ENCODE data around the gene CHRNB4.

CHRNB4 gene

DNA sequence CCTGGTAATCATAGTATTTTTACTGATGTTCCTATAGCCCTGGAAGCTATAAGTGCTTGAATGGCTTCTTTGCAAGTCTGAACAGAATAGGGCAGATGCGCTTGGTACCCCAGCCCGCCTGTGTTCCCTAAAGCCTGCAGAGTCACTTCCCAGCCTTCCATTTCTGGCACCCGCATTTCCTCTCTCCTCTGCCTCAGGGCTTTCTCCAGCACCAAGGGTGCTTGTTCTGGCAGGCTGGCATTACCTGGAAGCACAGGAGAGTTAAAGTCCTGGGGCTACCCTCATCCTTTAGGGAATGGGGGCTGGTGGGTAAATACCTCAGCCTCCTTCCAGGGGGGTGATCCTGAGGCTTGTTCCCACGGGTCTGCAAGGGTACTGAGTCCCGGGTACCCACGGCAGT lies 12.8 kb downstream of the CHRNB4 start:
- TF ChIP-seq, protein P1, sequence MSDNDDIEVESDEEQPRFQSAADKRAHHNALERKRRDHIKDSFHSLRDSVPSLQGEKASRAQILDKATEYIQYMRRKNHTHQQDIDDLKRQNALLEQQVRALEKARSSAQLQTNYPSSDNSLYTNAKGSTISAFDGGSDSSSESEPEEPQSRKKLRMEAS (IDR thresholded peaks at IDR 0.05; ENCODE audit: low read depth, low read length): no peak
- no peak for TF ChIP-seq POLR2A (IDR thresholded peaks at IDR 0.05; ENCODE audit: extremely low read depth, insufficient read length)
- TF ChIP-seq MYC (IDR thresholded peaks at IDR 0.05; ENCODE audit: low read depth, low read length): no peak
- TF ChIP-seq, protein P2, sequence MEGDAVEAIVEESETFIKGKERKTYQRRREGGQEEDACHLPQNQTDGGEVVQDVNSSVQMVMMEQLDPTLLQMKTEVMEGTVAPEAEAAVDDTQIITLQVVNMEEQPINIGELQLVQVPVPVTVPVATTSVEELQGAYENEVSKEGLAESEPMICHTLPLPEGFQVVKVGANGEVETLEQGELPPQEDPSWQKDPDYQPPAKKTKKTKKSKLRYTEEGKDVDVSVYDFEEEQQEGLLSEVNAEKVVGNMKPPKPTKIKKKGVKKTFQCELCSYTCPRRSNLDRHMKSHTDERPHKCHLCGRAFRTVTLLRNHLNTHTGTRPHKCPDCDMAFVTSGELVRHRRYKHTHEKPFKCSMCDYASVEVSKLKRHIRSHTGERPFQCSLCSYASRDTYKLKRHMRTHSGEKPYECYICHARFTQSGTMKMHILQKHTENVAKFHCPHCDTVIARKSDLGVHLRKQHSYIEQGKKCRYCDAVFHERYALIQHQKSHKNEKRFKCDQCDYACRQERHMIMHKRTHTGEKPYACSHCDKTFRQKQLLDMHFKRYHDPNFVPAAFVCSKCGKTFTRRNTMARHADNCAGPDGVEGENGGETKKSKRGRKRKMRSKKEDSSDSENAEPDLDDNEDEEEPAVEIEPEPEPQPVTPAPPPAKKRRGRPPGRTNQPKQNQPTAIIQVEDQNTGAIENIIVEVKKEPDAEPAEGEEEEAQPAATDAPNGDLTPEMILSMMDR (IDR thresholded peaks at IDR 0.05; ENCODE audit: low read depth, low read length): no peak
- H3K4me3 ChIP-seq (ENCODE audit: low read depth, low read length): no peak overlapping the region
- no peak for DNase-seq (ENCODE audit: low read depth)

DNA sequence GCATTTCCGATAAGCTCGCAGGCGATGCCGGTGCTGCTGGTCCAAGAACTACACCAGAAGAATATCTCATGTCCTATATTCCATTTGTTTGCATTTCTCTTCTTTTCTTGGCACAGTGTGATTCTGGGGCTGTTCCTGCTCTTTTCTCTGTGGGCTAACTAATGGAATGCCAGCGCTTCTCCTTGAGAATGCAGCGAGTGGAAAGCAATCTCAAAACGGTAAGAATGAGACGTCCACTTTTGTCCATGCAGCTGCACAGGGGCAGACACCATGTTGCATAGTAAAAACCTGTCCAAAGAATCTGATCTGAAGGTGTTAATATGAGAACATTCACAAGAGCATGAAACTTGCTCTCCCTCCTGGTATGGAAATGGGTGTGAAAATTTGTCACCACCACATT lies 13.7 kb downstream of the CHRNB4 start:
- no peak for DNase-seq (ENCODE audit: low read depth)
- no peak overlapping the region for H3K4me3 ChIP-seq (ENCODE audit: low read depth, low read length)
- TF ChIP-seq, protein P1 (IDR thresholded peaks at IDR 0.05; ENCODE audit: low read depth, low read length): no peak
- no peak for TF ChIP-seq MYC (IDR thresholded peaks at IDR 0.05; ENCODE audit: low read depth, low read length)
- TF ChIP-seq, protein P2 (IDR thresholded peaks at IDR 0.05; ENCODE audit: low read depth, low read length): no peak

DNA sequence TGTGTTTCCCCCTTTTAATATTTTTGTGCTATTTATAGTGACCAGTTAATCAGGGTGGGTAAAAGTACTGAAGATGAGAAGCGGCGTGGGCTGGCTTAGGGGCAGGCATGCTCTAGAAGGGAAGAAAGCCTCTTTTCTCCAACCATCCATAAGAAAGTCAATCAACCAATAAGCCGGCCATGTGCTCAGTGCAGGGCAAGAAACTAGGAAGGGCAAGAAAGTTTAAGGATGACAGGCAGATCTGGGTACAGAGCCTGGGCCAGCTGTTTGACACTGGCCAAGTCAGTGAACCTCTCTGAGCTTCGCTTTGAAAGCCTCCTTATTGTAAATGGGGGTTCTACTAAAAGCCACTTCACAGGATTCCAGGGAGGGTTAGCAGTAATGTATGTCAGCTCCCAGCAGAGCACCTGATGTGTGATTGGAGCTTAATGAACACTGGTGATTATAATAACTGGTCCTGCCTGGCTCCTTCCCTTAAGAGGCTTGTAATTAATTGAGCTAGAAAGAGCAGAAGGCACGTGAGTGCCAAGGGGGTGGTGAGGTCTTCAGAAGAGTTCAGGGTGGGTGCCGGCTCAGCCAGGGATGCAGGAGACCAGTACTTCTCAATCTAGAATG lies 14.5 kb downstream of the CHRNB4 start:
- DNase-seq (ENCODE audit: low read depth): no peak
- no peak overlapping the region for H3K4me3 ChIP-seq (ENCODE audit: low read depth, low read length)
- TF ChIP-seq MYC (IDR thresholded peaks at IDR 0.05; ENCODE audit: low read depth, low read length): no peak
- TF ChIP-seq POLR2A (IDR thresholded peaks at IDR 0.05; ENCODE audit: extremely low read depth, insufficient read length): no peak
- TF ChIP-seq, protein P2 (IDR thresholded peaks at IDR 0.05; ENCODE audit: low read depth, low read length): no peak
- TF ChIP-seq, protein P1 (IDR thresholded peaks at IDR 0.05; ENCODE audit: low read depth, low read length): no peak

DNA sequence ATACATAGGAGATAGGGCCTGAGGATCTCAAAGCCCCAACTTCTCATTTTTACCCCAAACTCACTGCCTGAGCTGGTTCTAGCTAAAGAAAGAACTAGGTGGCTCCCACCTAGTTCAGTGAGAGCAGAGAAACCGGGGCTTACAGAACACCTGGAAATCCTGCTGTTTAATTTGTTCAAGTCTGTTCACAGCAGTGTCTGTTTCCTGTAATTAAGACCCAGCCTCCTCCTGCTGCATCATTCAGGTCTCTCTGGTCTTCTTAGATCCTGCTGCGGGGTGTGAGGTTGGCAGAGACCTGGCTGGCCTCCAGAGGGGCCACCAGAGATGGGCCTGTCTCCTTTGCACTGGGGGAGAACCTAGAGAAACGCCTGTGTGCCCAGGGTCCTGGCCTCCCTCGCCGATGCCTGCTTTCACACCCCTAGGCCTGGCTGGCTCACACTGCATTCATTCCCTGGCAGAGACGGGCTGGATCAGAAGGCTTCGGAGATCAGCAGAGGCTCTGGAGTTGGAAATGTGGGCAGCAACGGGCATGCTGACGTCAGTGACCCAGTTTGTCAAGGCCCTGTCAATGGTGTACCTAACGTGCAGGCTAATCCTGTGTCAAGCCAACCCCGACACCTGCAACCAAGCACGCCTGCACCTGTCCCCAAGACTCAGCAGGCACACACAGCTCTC lies 15.3 kb downstream of the CHRNB4 start:
- no peak for DNase-seq (ENCODE audit: low read depth)
- TF ChIP-seq POLR2A (IDR thresholded peaks at IDR 0.05; ENCODE audit: extremely low read depth, insufficient read length): no peak
- no peak for TF ChIP-seq MYC (IDR thresholded peaks at IDR 0.05; ENCODE audit: low read depth, low read length)
- TF ChIP-seq, protein P1 (IDR thresholded peaks at IDR 0.05; ENCODE audit: low read depth, low read length): no peak
- TF ChIP-seq, protein P2 (IDR thresholded peaks at IDR 0.05; ENCODE audit: low read depth, low read length): no peak
- H3K4me3 ChIP-seq (ENCODE audit: low read depth, low read length): no peak overlapping the region

DNA sequence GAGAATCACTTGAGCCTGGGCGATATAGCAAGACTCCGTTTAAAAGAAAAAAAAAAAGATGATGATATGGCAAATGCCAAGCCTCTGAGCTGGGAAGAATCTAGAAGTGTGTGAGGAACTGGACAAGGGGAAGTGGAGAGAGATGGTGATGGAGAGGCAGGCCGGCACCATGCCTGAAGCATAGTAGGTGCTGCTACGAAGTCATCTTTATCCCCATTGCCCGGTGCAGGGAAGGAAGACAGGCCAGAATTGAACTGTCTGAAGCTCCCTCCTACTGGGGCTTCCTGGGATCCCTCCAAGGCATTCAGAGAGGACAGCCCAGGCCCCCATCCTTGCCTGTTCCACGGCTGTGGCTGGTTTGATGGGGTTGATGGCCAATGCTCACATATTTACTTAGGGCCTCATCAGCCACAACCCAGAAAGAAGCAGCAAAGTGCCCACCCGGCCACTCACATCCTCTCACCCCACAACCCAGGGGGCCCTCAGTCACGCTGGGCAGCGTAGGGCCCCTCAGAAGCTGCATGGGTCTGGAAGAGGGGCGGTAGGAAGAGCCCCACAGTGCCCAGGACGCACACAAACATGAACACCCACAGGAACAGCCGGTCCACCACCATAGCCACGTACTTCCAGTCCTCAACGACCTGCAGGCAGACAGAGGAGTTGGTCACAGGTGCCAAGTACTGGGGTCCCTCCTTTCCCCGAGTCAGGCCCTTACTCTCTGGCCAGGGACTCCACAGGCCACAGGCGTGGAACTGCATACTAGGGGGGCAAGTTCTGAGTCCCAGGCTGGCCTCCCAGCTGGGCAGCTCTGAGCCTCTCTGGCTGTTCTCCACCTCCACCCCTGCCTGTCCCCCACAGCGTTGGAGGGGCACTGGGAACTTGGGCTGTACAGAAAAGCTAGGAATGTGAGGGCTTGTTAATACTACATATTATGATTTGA lies 16.1 kb downstream of the CHRNB4 start:
- TF ChIP-seq, protein P2 (IDR thresholded peaks at IDR 0.05; ENCODE audit: low read depth, low read length): no peak
- TF ChIP-seq, protein P1 (IDR thresholded peaks at IDR 0.05; ENCODE audit: low read depth, low read length): no peak
- no peak for DNase-seq (ENCODE audit: low read depth)
- no peak overlapping the region for H3K4me3 ChIP-seq (ENCODE audit: low read depth, low read length)
